ENCODE measurements around the gene SEPTIN8.

SEPTIN8 gene

DNA sequence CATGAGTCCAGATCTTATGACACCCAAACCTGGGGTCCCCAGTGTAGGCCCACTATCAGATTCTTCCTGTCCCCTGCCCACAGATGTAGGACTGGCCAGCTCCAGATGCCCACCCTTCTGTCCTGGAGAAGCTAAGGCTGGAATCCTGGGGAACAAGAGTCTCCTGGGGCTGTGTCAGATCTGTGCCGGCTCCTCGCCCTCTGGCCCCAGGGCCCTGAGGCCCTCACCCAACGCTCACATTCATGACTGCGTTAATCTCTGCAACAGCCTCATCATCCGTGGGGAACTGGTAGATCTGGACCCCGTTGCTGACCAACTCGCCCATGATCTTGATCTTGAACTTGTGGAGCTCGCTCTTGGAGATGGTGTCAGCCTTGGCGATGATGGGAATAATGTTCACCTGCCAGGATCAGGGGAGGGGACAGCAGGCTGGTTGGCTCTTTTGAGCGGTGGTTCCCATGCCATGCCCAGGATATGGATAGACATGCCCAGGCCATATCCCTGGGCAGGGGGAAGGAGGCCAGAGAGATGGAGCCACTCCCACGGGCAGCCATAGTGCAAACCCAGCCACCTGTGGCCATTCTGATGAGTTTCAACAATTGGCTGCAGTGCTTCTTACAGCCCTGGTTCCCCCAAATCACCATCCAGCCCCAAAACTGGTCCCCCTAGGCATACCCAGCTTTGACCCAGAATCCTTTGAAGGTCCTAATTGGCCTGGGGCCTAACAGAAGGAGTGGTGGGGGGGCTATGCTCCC lies 14.6 kb downstream of the SEPTIN8 start:
- H3K4me3 ChIP-seq (ENCODE audit: low read depth, low read length) = no peak overlapping the region
- TF ChIP-seq CTCF (IDR thresholded peaks at IDR 0.05; ENCODE audit: low read depth, low read length, missing control alignments) = no peak
- in situ Hi-C loops (cut with HindIII; ENCODE audit: low sequenced_read_pairs) = no loop called here
- no peak for DNase-seq (ENCODE audit: low read depth)

DNA sequence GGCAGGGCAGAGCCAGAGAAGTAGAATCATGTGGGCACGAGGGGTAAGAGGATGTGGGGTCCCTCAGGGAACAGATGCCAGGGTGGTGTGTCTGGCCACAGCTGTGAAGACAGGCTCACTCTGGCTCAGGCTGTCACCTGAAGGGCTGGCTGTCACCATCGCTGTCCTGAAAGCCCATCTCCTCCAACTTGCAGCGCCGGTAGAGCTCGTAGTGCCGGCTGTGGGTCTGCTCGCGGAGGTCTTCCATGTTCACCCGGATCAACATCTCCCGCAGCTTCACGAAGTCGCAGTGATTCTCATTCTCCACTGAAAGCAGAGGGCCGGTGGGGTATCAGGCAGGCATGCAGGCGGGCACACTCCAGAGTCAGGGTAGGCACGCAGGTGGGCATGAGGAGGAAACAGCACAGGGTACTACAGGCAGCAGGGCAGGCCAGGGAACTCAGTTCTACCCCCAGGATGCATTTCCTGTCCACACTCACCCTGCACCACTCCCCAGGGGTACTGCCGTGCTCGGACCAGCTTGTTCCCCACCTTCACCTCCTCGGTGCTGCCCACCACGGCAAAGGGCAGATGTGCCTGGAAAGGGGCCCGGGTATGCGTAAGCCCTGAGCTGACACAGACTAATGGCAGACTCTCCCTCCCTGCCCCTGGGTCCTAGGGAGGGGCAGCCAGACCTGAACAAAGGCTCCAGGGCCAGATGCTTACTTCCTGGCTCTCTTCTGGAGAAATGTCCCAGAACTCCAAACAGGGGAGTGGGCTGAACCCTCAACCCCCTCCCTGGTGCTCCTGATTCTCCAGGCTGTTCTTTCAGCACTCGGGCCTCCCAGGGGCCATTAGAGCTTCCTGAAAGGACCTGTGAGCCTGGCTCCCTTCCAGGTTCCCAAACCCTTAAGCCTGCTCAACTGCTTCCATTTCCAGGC lies 15.5 kb downstream of the SEPTIN8 start:
- no peak for TF ChIP-seq CTCF (IDR thresholded peaks at IDR 0.05; ENCODE audit: low read depth, low read length, missing control alignments)
- in situ Hi-C loops (cut with HindIII; ENCODE audit: low sequenced_read_pairs) = no loop called here
- H3K4me3 ChIP-seq (ENCODE audit: low read depth, low read length) = no peak overlapping the region
- DNase-seq (ENCODE audit: low read depth) = no peak

GRCh38 chr5:132760601-132761317 lies 16.3 kb downstream of the SEPTIN8 start:
- H3K4me3 ChIP-seq (ENCODE audit: low read depth, low read length) = no peak overlapping the region
- in situ Hi-C loops (cut with HindIII; ENCODE audit: low sequenced_read_pairs) = no loop called here
- no peak for TF ChIP-seq CTCF (IDR thresholded peaks at IDR 0.05; ENCODE audit: low read depth, low read length, missing control alignments)
- DNase-seq (ENCODE audit: low read depth) = no peak

- no peak for TF ChIP-seq CTCF (IDR thresholded peaks at IDR 0.05; ENCODE audit: low read depth, low read length, missing control alignments)
- in situ Hi-C loops (cut with HindIII; ENCODE audit: low sequenced_read_pairs) = no loop called here
Measured at GRCh38 chr5:132760049-132760420, 17.0 kb downstream of the SEPTIN8 start.

DNA sequence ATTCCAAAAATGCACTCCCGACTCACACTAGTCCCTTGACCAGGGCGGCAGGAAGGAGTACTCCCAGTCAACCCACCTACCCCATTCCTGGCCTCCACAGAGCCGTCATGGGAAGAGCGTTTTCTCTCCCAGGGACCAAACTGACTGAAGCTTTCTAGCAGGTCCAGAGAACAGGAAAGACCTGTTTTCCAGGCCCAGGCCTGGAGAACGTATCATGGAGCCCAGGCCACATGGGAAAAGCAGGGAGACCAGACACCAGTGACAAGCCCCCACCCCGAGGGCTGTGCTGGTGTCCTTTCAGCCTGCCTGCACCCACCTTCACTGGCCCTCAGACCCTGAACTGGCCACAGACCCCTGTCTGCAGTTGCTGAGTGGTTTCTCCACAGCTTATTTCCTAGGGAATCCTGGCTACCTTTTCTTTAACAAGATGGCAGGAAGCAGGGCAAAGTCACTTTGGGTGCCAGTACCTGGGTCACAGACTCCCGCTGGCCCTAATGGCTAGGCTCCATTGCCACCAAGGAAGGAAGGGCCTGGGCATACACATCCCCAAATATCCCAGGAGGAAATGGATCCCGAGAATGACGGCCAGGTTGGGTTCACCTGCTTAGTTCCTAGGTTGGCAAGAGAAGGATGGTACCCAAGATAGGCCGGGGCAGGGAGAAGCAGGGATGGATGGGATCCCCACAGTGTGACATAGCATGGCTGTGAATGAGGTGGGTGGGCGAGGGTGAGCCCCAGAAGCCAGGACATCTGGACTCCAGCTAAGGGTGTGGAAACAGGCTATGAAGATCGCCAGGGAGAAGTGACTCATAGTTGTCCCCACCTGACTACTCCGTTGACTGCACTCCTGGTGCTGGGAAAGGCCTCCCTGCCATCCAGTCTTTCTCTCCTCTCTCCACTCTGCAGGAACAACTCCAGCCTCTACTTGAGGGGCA lies 17.7 kb downstream of the SEPTIN8 start:
- no peak for DNase-seq (ENCODE audit: low read depth)
- no peak overlapping the region for H3K4me3 ChIP-seq (ENCODE audit: low read depth, low read length)
- no peak for TF ChIP-seq CTCF (IDR thresholded peaks at IDR 0.05; ENCODE audit: low read depth, low read length, missing control alignments)
- in situ Hi-C loops (cut with HindIII; ENCODE audit: low sequenced_read_pairs) = no loop called here

More at GRCh38 chr5:132760049-132760420, 17.0 kb downstream of the SEPTIN8 start:
- no peak for DNase-seq (ENCODE audit: low read depth)
- no peak overlapping the region for H3K4me3 ChIP-seq (ENCODE audit: low read depth, low read length)

Measured in astrocyte of the cerebellum (primary cell).